PC-9 (cell line): ENCODE measurements around the gene SLC8A1.

Experiments used
- CTCF ChIP-seq: fragments of 200-600 bp; sonication (generic); conservative IDR thresholded peaks from 2 replicates; pipeline ENCODE4 v1.6.1; 2017; ENCODE audit warnings: mixed run types, antibody characterized with exemption, mild to moderate bottlenecking, moderate library complexity
- EZH2 ChIP-seq: fragments of 200-600 bp; sonication (generic); IDR thresholded peaks from 2 replicates; pipeline ENCODE4 v1.8.0; 2017; ENCODE audit warnings: antibody characterized with exemption, low read depth

- no peak for TF ChIP-seq CTCF
- TF ChIP-seq EZH2 = no peak
These were observed 54.1 kb downstream of the SLC8A1 start for GRCh38 chr2:40397765-40398164.
